ENCODE measurements around the gene PEX14.

Gene PEX14

GRCh38 chr1:10529765-10530164 lies 55.0 kb downstream of the PEX14 start:
- Histone ChIP-seq H3K4me1 (ENCODE audit: control insufficient read depth, insufficient read depth, low read length) (peaks cover 15% of the 10 kb centered on the region), H3K9ac (ENCODE audit: low read length) (no peak overlapping the region), H3K4me3 (ENCODE audit: low read length) (no peak overlapping the region), H3K27me3 (ENCODE audit: control insufficient read depth, insufficient read depth, low read length) (no peaks in the 10 kb centered on the region), H3K36me3 (ENCODE audit: control insufficient read depth, insufficient read depth, low read length) (no peaks in the 10 kb centered on the region), H3K9me3 (ENCODE audit: control insufficient read depth, low read length) (no peaks in the 10 kb centered on the region)

- Histone ChIP-seq H3K4me3 (ENCODE audit: low read length) (no peak overlapping the region), H3K9me3 (ENCODE audit: control insufficient read depth, low read length) (no peaks in the 10 kb centered on the region), H3K36me3 (ENCODE audit: control insufficient read depth, insufficient read depth, low read length) (no peaks in the 10 kb centered on the region), H3K27me3 (ENCODE audit: control insufficient read depth, insufficient read depth, low read length) (no peaks in the 10 kb centered on the region), H3K9ac (ENCODE audit: low read length) (no peak overlapping the region), H3K4me1 (ENCODE audit: control insufficient read depth, insufficient read depth, low read length) (peaks cover 15% of the 10 kb centered on the region)
Measured at GRCh38 chr1:10530281-10530740, 55.6 kb downstream of the PEX14 start.

DNA sequence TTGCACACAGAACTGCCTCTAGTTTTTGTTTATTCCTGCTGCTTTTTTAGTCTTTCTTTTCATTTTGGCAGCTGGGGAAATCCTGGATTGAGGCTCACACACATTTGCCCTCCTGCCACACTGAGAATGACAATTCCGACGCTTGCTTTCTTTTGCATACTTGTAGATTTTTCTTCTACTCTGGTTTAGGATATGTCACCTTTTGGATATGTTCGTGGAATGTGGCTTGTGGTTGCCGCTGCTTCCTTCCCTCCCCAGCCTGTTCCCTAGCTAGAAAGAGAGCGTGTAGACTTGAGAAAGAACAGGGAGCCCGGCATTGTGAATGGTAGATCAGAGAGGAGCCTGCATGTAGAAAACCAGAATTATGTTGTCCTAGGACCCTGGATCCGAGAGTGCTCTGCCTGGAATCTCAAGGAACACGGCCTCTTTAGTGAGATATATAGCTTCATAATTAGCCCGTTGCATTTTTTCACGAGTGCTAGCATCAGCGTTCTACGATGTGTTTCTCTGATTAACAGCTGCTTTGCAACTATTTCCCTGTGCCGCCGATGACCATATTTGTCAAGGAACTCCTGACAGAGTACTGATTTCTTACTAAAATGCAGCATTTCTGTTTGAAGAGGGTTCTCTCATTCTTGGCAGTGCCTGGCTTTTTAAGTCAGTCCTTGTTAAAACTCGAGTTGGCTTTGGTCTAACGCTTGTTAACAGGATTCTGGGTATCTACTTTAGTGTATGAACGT lies 56.2 kb downstream of the PEX14 start:
- no peak overlapping the region for H3K9ac ChIP-seq (ENCODE audit: low read length)
- no peaks in the 10 kb centered on the region for H3K27me3 ChIP-seq (ENCODE audit: control insufficient read depth, insufficient read depth, low read length)
- no peak overlapping the region for H3K4me3 ChIP-seq (ENCODE audit: low read length)
- H3K9me3 ChIP-seq (ENCODE audit: control insufficient read depth, low read length), result no peaks in the 10 kb centered on the region
- no peaks in the 10 kb centered on the region for H3K36me3 ChIP-seq (ENCODE audit: control insufficient read depth, insufficient read depth, low read length)
- peaks cover 15% of the 10 kb centered on the region for H3K4me1 ChIP-seq (ENCODE audit: control insufficient read depth, insufficient read depth, low read length)

GRCh38 chr1:10532362-10532761 lies 57.6 kb downstream of the PEX14 start:
- no peaks in the 10 kb centered on the region for H3K9me3 ChIP-seq (ENCODE audit: control insufficient read depth, low read length)
- H3K36me3 ChIP-seq (ENCODE audit: control insufficient read depth, insufficient read depth, low read length), result no peaks in the 10 kb centered on the region
- H3K27me3 ChIP-seq (ENCODE audit: control insufficient read depth, insufficient read depth, low read length), result no peaks in the 10 kb centered on the region

DNA sequence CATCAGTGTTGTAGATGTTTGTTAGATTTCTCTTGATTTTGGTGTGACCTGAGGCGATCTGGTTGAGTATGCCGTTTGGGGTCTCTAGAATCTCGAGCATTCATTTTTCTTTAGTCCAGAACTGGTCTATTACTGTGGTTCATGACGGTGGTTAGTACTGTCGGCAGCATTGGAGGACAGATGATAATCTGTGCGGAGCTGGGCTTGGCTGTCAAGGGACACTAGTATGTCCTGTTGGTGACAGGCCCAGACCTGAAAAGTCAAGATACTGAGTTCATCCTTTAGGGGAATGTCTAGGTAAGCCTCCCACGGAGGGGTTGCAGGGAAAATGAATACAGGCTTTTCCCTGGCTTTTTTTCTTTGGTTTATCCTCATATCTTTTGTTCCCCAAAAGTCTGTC lies 59.8 kb downstream of the PEX14 start:
- H3K9ac ChIP-seq (ENCODE audit: low read length), result no peak overlapping the region
- H3K9me3 ChIP-seq (ENCODE audit: control insufficient read depth, low read length), result no peaks in the 10 kb centered on the region
- no peak overlapping the region for H3K4me3 ChIP-seq (ENCODE audit: low read length)
- H3K36me3 ChIP-seq (ENCODE audit: control insufficient read depth, insufficient read depth, low read length), result no peaks in the 10 kb centered on the region
- no peaks in the 10 kb centered on the region for H3K27me3 ChIP-seq (ENCODE audit: control insufficient read depth, insufficient read depth, low read length)
- no peaks in the 10 kb centered on the region for H3K4me1 ChIP-seq (ENCODE audit: control insufficient read depth, insufficient read depth, low read length)

More at GRCh38 chr1:10532362-10532761, 57.6 kb downstream of the PEX14 start:
- Histone ChIP-seq H3K9ac (ENCODE audit: low read length) (no peak overlapping the region), H3K4me3 (ENCODE audit: low read length) (no peak overlapping the region), H3K4me1 (ENCODE audit: control insufficient read depth, insufficient read depth, low read length) (peaks cover 15% of the 10 kb centered on the region)

DNA sequence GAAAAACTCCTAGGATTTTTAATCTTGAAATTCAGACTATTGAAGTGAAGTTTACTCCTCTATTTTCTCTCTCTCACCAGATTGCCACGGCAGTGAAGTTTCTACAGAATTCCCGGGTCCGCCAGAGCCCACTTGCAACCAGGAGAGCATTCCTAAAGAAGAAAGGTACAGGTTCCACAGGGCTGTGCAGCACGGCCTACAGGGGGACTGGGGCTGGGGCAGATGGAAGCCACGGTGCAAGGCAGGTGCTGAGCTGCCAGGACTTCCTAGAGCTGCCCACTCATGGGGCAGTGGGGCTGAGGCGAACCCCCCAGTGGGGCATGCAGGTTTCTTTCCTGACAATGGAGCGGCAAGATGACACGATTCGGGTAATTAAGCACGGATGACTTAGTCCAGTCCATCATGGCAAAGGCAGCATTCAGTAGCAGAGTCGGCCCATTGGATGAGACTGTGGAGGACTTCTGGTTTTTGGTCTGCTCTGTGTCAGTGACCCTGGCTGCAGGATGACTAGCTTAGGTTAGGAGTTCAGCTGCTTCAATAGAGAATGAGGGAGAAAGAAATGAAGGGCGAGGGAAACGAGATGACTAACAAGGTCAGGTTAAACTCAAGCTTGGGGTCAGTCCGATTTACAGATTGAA lies 61.5 kb downstream of the PEX14 start:
- Histone ChIP-seq H3K4me1 (ENCODE audit: control insufficient read depth, insufficient read depth, low read length) (no peaks in the 10 kb centered on the region), H3K4me3 (ENCODE audit: low read length) (no peak overlapping the region)

GRCh38 chr1:10537082-10537766 lies 62.5 kb downstream of the PEX14 start:
- H3K36me3 ChIP-seq (ENCODE audit: control insufficient read depth, insufficient read depth, low read length), result no peaks in the 10 kb centered on the region
- H3K9me3 ChIP-seq (ENCODE audit: control insufficient read depth, low read length), result no peaks in the 10 kb centered on the region
- H3K4me3 ChIP-seq (ENCODE audit: low read length), result no peak overlapping the region
- no peak overlapping the region for H3K9ac ChIP-seq (ENCODE audit: low read length)
- H3K27me3 ChIP-seq (ENCODE audit: control insufficient read depth, insufficient read depth, low read length), result no peaks in the 10 kb centered on the region
- H3K4me1 ChIP-seq (ENCODE audit: control insufficient read depth, insufficient read depth, low read length), result no peaks in the 10 kb centered on the region

More for the DNA sequence above, 61.5 kb downstream of the PEX14 start:
- Histone ChIP-seq H3K9ac (ENCODE audit: low read length) (no peak overlapping the region), H3K9me3 (ENCODE audit: control insufficient read depth, low read length) (no peaks in the 10 kb centered on the region), H3K27me3 (ENCODE audit: control insufficient read depth, insufficient read depth, low read length) (no peaks in the 10 kb centered on the region), H3K36me3 (ENCODE audit: control insufficient read depth, insufficient read depth, low read length) (no peaks in the 10 kb centered on the region)

- no peak overlapping the region for H3K9ac ChIP-seq (ENCODE audit: low read length)
- H3K36me3 ChIP-seq (ENCODE audit: control insufficient read depth, insufficient read depth, low read length), result no peaks in the 10 kb centered on the region
- H3K9me3 ChIP-seq (ENCODE audit: control insufficient read depth, low read length), result no peaks in the 10 kb centered on the region
- no peak overlapping the region for H3K4me3 ChIP-seq (ENCODE audit: low read length)
- no peaks in the 10 kb centered on the region for H3K27me3 ChIP-seq (ENCODE audit: control insufficient read depth, insufficient read depth, low read length)
- no peaks in the 10 kb centered on the region for H3K4me1 ChIP-seq (ENCODE audit: control insufficient read depth, insufficient read depth, low read length)
Measured at GRCh38 chr1:10538646-10539355, 64.1 kb downstream of the PEX14 start.

DNA sequence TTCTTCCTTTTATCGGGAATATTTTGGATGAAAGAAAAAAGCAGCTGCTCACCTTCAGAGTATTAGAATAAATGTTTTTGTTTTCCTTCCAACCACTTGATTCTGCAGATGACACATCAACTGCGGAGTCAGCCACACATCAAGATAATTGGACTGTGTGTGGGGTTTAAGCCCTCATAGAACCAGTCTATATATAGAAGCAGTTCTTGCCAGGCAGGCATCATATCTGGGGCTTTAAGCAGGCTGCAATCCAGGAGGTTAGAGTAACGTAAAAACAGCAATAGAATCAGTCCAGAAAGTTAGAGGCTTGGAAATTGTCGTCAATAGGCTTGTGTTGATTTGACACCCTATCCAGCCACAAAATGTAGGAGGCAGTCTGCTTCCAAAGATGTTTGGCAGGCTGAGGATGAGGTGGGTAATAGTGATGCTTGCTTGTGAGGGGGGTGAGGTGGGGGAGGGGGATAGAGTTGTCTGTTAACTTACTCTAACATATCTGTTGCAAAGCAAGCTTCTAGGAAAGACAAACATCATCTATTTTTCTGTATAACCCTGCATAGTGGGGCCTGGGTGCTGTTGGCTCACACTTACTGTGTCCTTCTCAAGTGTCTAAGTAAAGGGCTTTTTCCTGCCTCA lies 64.8 kb downstream of the PEX14 start:
- Histone ChIP-seq H3K4me3 (ENCODE audit: low read length) (no peak overlapping the region), H3K36me3 (ENCODE audit: control insufficient read depth, insufficient read depth, low read length) (no peaks in the 10 kb centered on the region), H3K9ac (ENCODE audit: low read length) (no peak overlapping the region), H3K4me1 (ENCODE audit: control insufficient read depth, insufficient read depth, low read length) (no peaks in the 10 kb centered on the region), H3K9me3 (ENCODE audit: control insufficient read depth, low read length) (no peaks in the 10 kb centered on the region), H3K27me3 (ENCODE audit: control insufficient read depth, insufficient read depth, low read length) (no peaks in the 10 kb centered on the region)

GRCh38 chr1:10540277-10541005 lies 65.7 kb downstream of the PEX14 start:
- H3K4me1 ChIP-seq (ENCODE audit: control insufficient read depth, insufficient read depth, low read length), result no peaks in the 10 kb centered on the region
- H3K36me3 ChIP-seq (ENCODE audit: control insufficient read depth, insufficient read depth, low read length), result no peaks in the 10 kb centered on the region
- H3K27me3 ChIP-seq (ENCODE audit: control insufficient read depth, insufficient read depth, low read length), result no peaks in the 10 kb centered on the region
- H3K9me3 ChIP-seq (ENCODE audit: control insufficient read depth, low read length), result no peaks in the 10 kb centered on the region
- no peak overlapping the region for H3K9ac ChIP-seq (ENCODE audit: low read length)
- H3K4me3 ChIP-seq (ENCODE audit: low read length), result no peak overlapping the region

GRCh38 chr1:10541286-10541685 lies 66.5 kb downstream of the PEX14 start:
- no peaks in the 10 kb centered on the region for H3K27me3 ChIP-seq (ENCODE audit: control insufficient read depth, insufficient read depth, low read length)
- H3K4me1 ChIP-seq (ENCODE audit: control insufficient read depth, insufficient read depth, low read length), result no peaks in the 10 kb centered on the region
- no peaks in the 10 kb centered on the region for H3K36me3 ChIP-seq (ENCODE audit: control insufficient read depth, insufficient read depth, low read length)
- H3K4me3 ChIP-seq (ENCODE audit: low read length), result no peak overlapping the region
- H3K9me3 ChIP-seq (ENCODE audit: control insufficient read depth, low read length), result no peaks in the 10 kb centered on the region
- no peak overlapping the region for H3K9ac ChIP-seq (ENCODE audit: low read length)

Measured in mucosa of stomach (tissue), 1 donor.